H9 (cell line): ENCODE results near the gene DLL4. TPM values are rescaled to one million over a fixed set of nuclear protein-coding genes. Genes with fewer than 3 reads are reported as not detected.

Experiments
- DNase-seq: peaks from one replicate; pipeline ENCODE4 v3.0.0-alpha.2; 2017
- H2AFZ ChIP-seq: one replicate; pipeline ENCODE4 v1.6.1; 2013; ENCODE audit warnings: mild to moderate bottlenecking, low read length, control low read depth, moderate library complexity
- H2AK5ac ChIP-seq: 2 replicates; pipeline ENCODE4 v1.6.1; 2013; ENCODE audit warnings: low read length, control low read depth, mixed read lengths; ENCODE audit not compliant: insufficient read length
- H2BK120ac ChIP-seq: one replicate; pipeline ENCODE4 v1.6.1; 2013; ENCODE audit warnings: low read depth, mild to moderate bottlenecking, low read length, control low read depth, inconsistent platforms; ENCODE audit not compliant: poor library complexity, severe bottlenecking
- H2BK12ac ChIP-seq: 2 replicates; pipeline ENCODE4 v1.6.1; 2013; ENCODE audit warnings: low read length, control low read depth, mixed read lengths, low read depth; ENCODE audit not compliant: insufficient read length
- H2BK15ac ChIP-seq: 2 replicates; pipeline ENCODE4 v1.6.1; 2013; ENCODE audit warnings: low read depth, low read length, control low read depth
- H2BK20ac ChIP-seq: one replicate; pipeline ENCODE4 v1.6.1; 2013; ENCODE audit warnings: low read depth, mild to moderate bottlenecking, low read length, control low read depth, inconsistent platforms; ENCODE audit not compliant: poor library complexity, severe bottlenecking
- H2BK5ac ChIP-seq: 2 replicates; pipeline ENCODE4 v1.6.1; 2013; ENCODE audit warnings: low read length, control low read depth, mixed read lengths; ENCODE audit not compliant: insufficient read length
- H3K14ac ChIP-seq: 2 replicates; pipeline ENCODE4 v1.6.1; 2013; ENCODE audit warnings: low read length, control low read depth; ENCODE audit not compliant: insufficient read depth
- H3K18ac ChIP-seq: 2 replicates; pipeline ENCODE4 v1.6.1; 2013; ENCODE audit warnings: low read depth, mild to moderate bottlenecking, mixed read lengths, low read length, control low read depth; ENCODE audit not compliant: insufficient read length
- H3K23ac ChIP-seq: 2 replicates; pipeline ENCODE4 v1.6.1; 2013; ENCODE audit warnings: low read length, control low read depth, mixed read lengths, low read depth; ENCODE audit not compliant: insufficient read length
- H3K23me2 ChIP-seq: 2 replicates; pipeline ENCODE4 v1.6.1; 2013; ENCODE audit warnings: low read depth, mild to moderate bottlenecking, mixed read lengths, low read length, control low read depth; ENCODE audit not compliant: insufficient read length, poor library complexity, severe bottlenecking
- H3K27ac ChIP-seq: 2 replicates; pipeline ENCODE4 v1.5.1; 2013; ENCODE audit warnings: low read length, control low read depth, mixed read lengths, low read depth; ENCODE audit not compliant: insufficient read length
- H3K27me3 ChIP-seq: 2 replicates; pipeline ENCODE4 v1.6.1; 2013; ENCODE audit warnings: low read length, control low read depth, inconsistent platforms; ENCODE audit not compliant: insufficient read depth
- H3K4ac ChIP-seq: 2 replicates; pipeline ENCODE4 v1.6.1; 2013; ENCODE audit warnings: low read depth, mild to moderate bottlenecking, control low read depth, inconsistent platforms, low read length, moderate library complexity
- H3K4me1 ChIP-seq: 2 replicates; pipeline ENCODE4 v1.6.1; 2013; ENCODE audit warnings: low read length, control low read depth, inconsistent platforms; ENCODE audit not compliant: insufficient read depth
- H3K4me2 ChIP-seq: 2 replicates; pipeline ENCODE4 v1.6.1; 2013; ENCODE audit warnings: low read length, control low read depth, mixed read lengths; ENCODE audit not compliant: insufficient read length, insufficient read depth
- H3K56ac ChIP-seq: 2 replicates; pipeline ENCODE4 v1.6.1; 2013; ENCODE audit warnings: low read depth, mild to moderate bottlenecking, mixed read lengths, low read length, control low read depth; ENCODE audit not compliant: insufficient read length
- H3K79me1 ChIP-seq: 2 replicates; pipeline ENCODE4 v1.6.1; 2013; ENCODE audit warnings: low read depth, mild to moderate bottlenecking, moderate library complexity, low read length, control low read depth, inconsistent platforms; ENCODE audit not compliant: insufficient read depth, poor library complexity, severe bottlenecking
- H3K79me2 ChIP-seq: 2 replicates; pipeline ENCODE4 v1.6.1; 2013; ENCODE audit warnings: low read length, control low read depth, inconsistent platforms; ENCODE audit not compliant: insufficient read depth
- H3K9ac ChIP-seq: 2 replicates; pipeline ENCODE4 v1.6.1; 2013; ENCODE audit warnings: low read length, control low read depth, mixed read lengths; ENCODE audit not compliant: insufficient read length; ENCODE audit errors: extremely low read depth
- H3K9me3 ChIP-seq: one replicate; pipeline ENCODE4 v1.6.1; 2013; ENCODE audit warnings: low read depth, low read length, inconsistent platforms; ENCODE audit not compliant: control insufficient read depth
- H3T11ph ChIP-seq: one replicate; pipeline ENCODE4 v1.6.1; 2013; ENCODE audit warnings: mild to moderate bottlenecking, low read length, control low read depth, inconsistent platforms
- H4K20me1 ChIP-seq: one replicate; pipeline ENCODE4 v1.6.1; 2013; ENCODE audit not compliant: control insufficient read depth, insufficient read length, insufficient read depth
- H4K5ac ChIP-seq: 2 replicates; pipeline ENCODE4 v1.6.1; 2013; ENCODE audit warnings: low read depth, mild to moderate bottlenecking, mixed read lengths, low read length, control low read depth; ENCODE audit not compliant: insufficient read length
- H4K8ac ChIP-seq: replicated peaks from 2 replicates; pipeline ENCODE4 v1.6.1; 2013; ENCODE audit warnings: low read length, control low read depth, mixed read lengths, low read depth; ENCODE audit not compliant: insufficient read length
- H4K91ac ChIP-seq: 2 replicates; pipeline ENCODE4 v1.6.1; 2013; ENCODE audit warnings: low read depth, mild to moderate bottlenecking, moderate library complexity, mixed read lengths, low read length, control low read depth; ENCODE audit not compliant: insufficient read length
- H3K27ac Mint-ChIP-seq, 3 experiments: 2 replicates in 2 of 3; 3 replicates in 1 of 3; pipeline ENCODE4 v1.8.0; 2020 to 2021; ENCODE audit warnings: mixed read lengths in 3 of 3, mild to moderate bottlenecking in 1 of 3, moderate library complexity in 1 of 3
- H3K27me3 Mint-ChIP-seq: 2 replicates; pipeline ENCODE4 v1.8.0; 2021; ENCODE audit warnings: low read depth, mild to moderate bottlenecking, moderate library complexity, mixed read lengths
- H3K36me3 Mint-ChIP-seq, 3 experiments: 2 replicates in 2 of 3; 3 replicates in 1 of 3; pipeline ENCODE4 v1.8.0; 2020 to 2021; ENCODE audit warnings: low read depth in 3 of 3, mixed read lengths in 3 of 3; ENCODE audit not compliant: insufficient read depth in 1 of 3
- H3K4me1 Mint-ChIP-seq, 2 experiments: 2 replicates each; pipeline ENCODE4 v1.8.0; 2020; ENCODE audit warnings: mixed read lengths in 2 of 2
- H3K4me3 Mint-ChIP-seq, 2 experiments: 2 replicates in 1 of 2; 3 replicates in 1 of 2; pipeline ENCODE4 v1.8.0; 2020 to 2021; ENCODE audit warnings: mild to moderate bottlenecking in 2 of 2, mixed read lengths in 2 of 2, moderate library complexity in 1 of 2
- H3K9me3 Mint-ChIP-seq, 2 experiments: 2 replicates in 1 of 2; 3 replicates in 1 of 2; pipeline ENCODE4 v1.8.0; 2020; ENCODE audit warnings: mild to moderate bottlenecking in 2 of 2, mixed read lengths in 2 of 2, moderate library complexity in 1 of 2
- CTCF ChIP-seq: fragments of 200-600 bp; sonication (generic); conservative IDR thresholded peaks from 3 replicates; pipeline ENCODE4 v1.8.0; 2021; ENCODE audit warnings: antibody characterized with exemption, mild to moderate bottlenecking
- WGBS: extraction: QIAGEN DNeasy Blood & Tissue Kit; methylation state at CpG from one replicate; pipeline ENCODE4 v1.1.7; 2013; ENCODE audit warnings: missing lambda C conversion rate, low lambda C conversion rate, mixed read lengths; ENCODE audit not compliant: insufficient read length; ENCODE audit errors: extremely low coverage; 5-methylcytosine and 5-hydroxymethylcytosine counted together
- total RNA-seq: library from RNA; stranded (reverse); gene quantifications from 2 replicates; pipeline ENCODE4 v1.2.1, GENCODE V29; 2021

DLL4 gene
- total RNA-seq, 1 experiment from 2014 or later = 0.28 TPM

- H3K36me3 Mint-ChIP-seq = no peaks in the 10 kb centered on the region; a peak in 1 of 7 replicates
- no peak overlapping the region for H3K4me2 ChIP-seq
- H3T11ph ChIP-seq = no peak overlapping the region
- no peaks in the 10 kb centered on the region for H3K4me1 ChIP-seq
- no peaks in the 10 kb centered on the region for H4K20me1 ChIP-seq
- H3K79me2 ChIP-seq = no peaks in the 10 kb centered on the region
- no peak overlapping the region for H2AK5ac ChIP-seq
- H3K9ac ChIP-seq = no peak overlapping the region
- no peak overlapping the region for H2BK20ac ChIP-seq
- H3K27me3 Mint-ChIP-seq = peaks cover 71% of the 10 kb centered on the region
- TF ChIP-seq CTCF = no peak
- no peak overlapping the region for H3K23ac ChIP-seq
- peak overlapping the region in 1 of 2 experiments; percentile 75; a peak in 3 of 5 replicates for H3K4me3 Mint-ChIP-seq
- H4K5ac ChIP-seq = no peak overlapping the region
- no peaks in the 10 kb centered on the region for H3K9me3 Mint-ChIP-seq
- H3K18ac ChIP-seq = no peak overlapping the region
- WGBS = no CpG with 5 or more reads among the region's 12 CpGs
- H4K91ac ChIP-seq = no peak overlapping the region
- H2BK5ac ChIP-seq = no peak overlapping the region
- H2AFZ ChIP-seq = no peak overlapping the region
- no peak overlapping the region for H4K8ac ChIP-seq
- H3K9me3 ChIP-seq = no peaks in the 10 kb centered on the region
- no peak overlapping the region for H3K27ac ChIP-seq
- no peak overlapping the region for H2BK120ac ChIP-seq
- H3K4me1 Mint-ChIP-seq = peaks cover 21% of the 10 kb centered on the region in 2 experiments
- no peaks in the 10 kb centered on the region for H3K79me1 ChIP-seq
- H3K27me3 ChIP-seq = no peaks in the 10 kb centered on the region; the same call in 1 of the 2 replicates
- no peak overlapping the region for H3K4ac ChIP-seq
- no peak overlapping the region for H3K14ac ChIP-seq
- H2BK12ac ChIP-seq = no peak overlapping the region
- DNase-seq = no peak
- H3K27ac Mint-ChIP-seq = peak overlapping the region in 1 of 3 experiments; percentile 18; a peak in 1 of 7 replicates
- no peak overlapping the region for H2BK15ac ChIP-seq
- no peak overlapping the region for H3K56ac ChIP-seq
- peaks cover 5% of the 10 kb centered on the region for H3K23me2 ChIP-seq
These were observed 13.7 kb downstream of the DLL4 start for GRCh38 chr15:40942878-40943277.
